T-helper 2 cell treated with Interferon-gamma antibody and Interleukin-4, amounts not matched to agents 5 μg/mL and 100 μg/mL, for 36 hours (primary cell): ENCODE measurements around the gene EPB41L3.

ENCODE experiments used
- DNase-seq: peaks from one replicate; pipeline ENCODE4 v3.0.0; 2021; ENCODE audit warnings: low spot score
- H3K27ac Mint-ChIP-seq: one replicate; pipeline ENCODE4 v1.8.0; 2021; ENCODE audit warnings: mild to moderate bottlenecking, mixed read lengths
- H3K27me3 Mint-ChIP-seq: one replicate; pipeline ENCODE4 v1.8.0; 2021; ENCODE audit warnings: low read depth, mixed read lengths
- H3K36me3 Mint-ChIP-seq: one replicate; pipeline ENCODE4 v1.8.0; 2021; ENCODE audit warnings: low read depth, mixed read lengths
- H3K4me1 Mint-ChIP-seq: one replicate; pipeline ENCODE4 v1.8.0; 2021; ENCODE audit warnings: low read depth, mixed read lengths
- H3K4me3 Mint-ChIP-seq: one replicate; pipeline ENCODE4 v1.8.0; 2022; ENCODE audit warnings: mild to moderate bottlenecking, moderate library complexity, mixed read lengths
- H3K9me3 Mint-ChIP-seq: one replicate; pipeline ENCODE4 v1.8.0; 2021; ENCODE audit warnings: mixed read lengths

The EPB41L3 gene

GRCh38 chr18:5376986-5377385, 166.8 kb downstream of the EPB41L3 start:
- Mint-ChIP-seq H3K27ac (no peak overlapping the region), H3K4me3 (no peak overlapping the region), H3K36me3 (no peaks in the 10 kb centered on the region), H3K27me3 (no peaks in the 10 kb centered on the region), H3K4me1 (no peaks in the 10 kb centered on the region), H3K9me3 (no peaks in the 10 kb centered on the region)
- no peak for DNase-seq

DNA sequence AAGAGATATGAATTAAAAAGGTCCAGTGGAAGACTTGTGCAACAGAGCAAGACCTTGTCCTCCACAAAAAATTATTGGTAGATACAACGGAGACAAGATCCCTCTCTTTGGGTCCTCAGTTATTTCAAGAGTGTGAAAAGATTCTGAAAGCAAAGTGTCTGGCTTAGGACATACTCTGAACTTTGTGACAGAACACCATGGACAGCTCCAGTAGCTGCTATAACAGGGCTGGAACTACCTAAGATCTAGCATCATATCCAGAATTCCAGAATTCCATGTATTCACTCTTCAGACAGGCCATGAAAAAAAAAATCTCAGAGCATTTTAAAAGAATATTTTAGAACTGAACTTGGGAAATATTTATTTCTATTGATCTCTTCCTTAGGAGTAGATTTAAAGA, 173.5 kb downstream of the EPB41L3 start:
- no peak for DNase-seq

DNA sequence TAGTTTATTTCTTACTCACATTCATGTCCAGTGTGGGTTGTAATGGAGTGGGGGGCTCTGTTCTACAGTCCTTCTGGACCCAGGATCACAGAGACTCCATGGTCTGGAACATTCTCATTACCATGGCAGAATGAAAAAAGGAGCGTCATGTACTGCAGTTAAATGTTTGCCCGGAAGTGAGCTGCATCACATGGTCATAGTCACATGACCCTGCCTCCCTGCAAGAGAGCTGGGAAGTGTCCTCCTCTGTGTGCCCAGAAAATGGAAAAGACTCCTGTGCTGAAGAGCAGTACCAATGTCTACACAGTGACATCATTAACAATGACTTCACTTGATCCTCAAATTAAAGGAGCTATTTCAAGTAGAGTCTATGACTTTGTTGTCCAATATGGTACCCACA, 174.3 kb downstream of the EPB41L3 start:
- no peak overlapping the region for H3K27ac Mint-ChIP-seq
- H3K27me3 Mint-ChIP-seq: no peaks in the 10 kb centered on the region
- H3K36me3 Mint-ChIP-seq: no peaks in the 10 kb centered on the region
- H3K4me1 Mint-ChIP-seq: no peaks in the 10 kb centered on the region
- no peaks in the 10 kb centered on the region for H3K9me3 Mint-ChIP-seq
- H3K4me3 Mint-ChIP-seq: no peak overlapping the region
- no peak for DNase-seq

More for the DNA sequence above, 173.5 kb downstream of the EPB41L3 start:
- Mint-ChIP-seq H3K36me3 (no peaks in the 10 kb centered on the region), H3K4me1 (no peaks in the 10 kb centered on the region), H3K9me3 (no peaks in the 10 kb centered on the region), H3K4me3 (no peak overlapping the region), H3K27me3 (no peaks in the 10 kb centered on the region), H3K27ac (no peak overlapping the region)

DNA sequence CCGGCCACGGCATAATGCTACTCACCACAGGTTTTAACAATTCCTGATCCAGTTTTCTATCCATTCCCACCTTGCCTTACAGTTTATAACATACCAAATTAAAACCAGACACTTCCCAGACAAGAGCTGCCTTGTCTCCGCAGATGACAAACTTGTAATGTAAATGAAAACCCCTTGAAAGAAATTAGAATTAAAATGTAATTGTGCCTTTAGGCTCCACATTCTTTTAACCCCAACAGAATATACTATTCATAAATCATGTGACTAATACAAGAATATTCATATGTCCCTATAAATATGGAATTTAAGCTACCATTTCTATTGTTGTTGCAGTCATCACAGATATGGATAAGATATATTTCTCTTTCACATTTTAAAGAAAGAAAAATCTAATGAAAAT, 178.4 kb downstream of the EPB41L3 start:
- no peak overlapping the region for H3K27ac Mint-ChIP-seq
- H3K4me1 Mint-ChIP-seq: no peaks in the 10 kb centered on the region
- no peaks in the 10 kb centered on the region for H3K36me3 Mint-ChIP-seq
- no peaks in the 10 kb centered on the region for H3K27me3 Mint-ChIP-seq
- no peaks in the 10 kb centered on the region for H3K9me3 Mint-ChIP-seq
- no peak overlapping the region for H3K4me3 Mint-ChIP-seq
- DNase-seq: no peak

GRCh38 chr18:5350636-5351035, 193.2 kb downstream of the EPB41L3 start:
- no peak overlapping the region for H3K27ac Mint-ChIP-seq
- DNase-seq: no peak
- H3K27me3 Mint-ChIP-seq: no peaks in the 10 kb centered on the region
- H3K36me3 Mint-ChIP-seq: no peaks in the 10 kb centered on the region
- H3K4me3 Mint-ChIP-seq: no peak overlapping the region
- H3K4me1 Mint-ChIP-seq: no peaks in the 10 kb centered on the region
- peaks cover 5% of the 10 kb centered on the region for H3K9me3 Mint-ChIP-seq
